Gastrocnemius medialis (tissue), 4 donors: ENCODE results near the gene NPNT.

ENCODE experiments used
- CTCF ChIP-seq, 5 experiments: fragments of 450-650 bp in 3 of 5; fragments of 200-600 bp in 2 of 5; sonication (generic) in 2 of 5; IDR thresholded peaks in 4 of 5; conservative IDR thresholded peaks in 1 of 5; 1 replicate in 4 of 5; 2 replicates in 1 of 5; pipeline ENCODE4 v1.5.1; 2016 to 2019; ENCODE audit warnings: antibody characterized with exemption in 5 of 5, mild to moderate bottlenecking in 3 of 5, moderate library complexity in 3 of 5
- POLR2A ChIP-seq, 2 donors: fragments of 450-650 bp; IDR thresholded peaks; one replicate each; pipeline ENCODE4 v1.6.1; 2017; ENCODE audit warnings: antibody characterized with exemption in 2 of 2, mild to moderate bottlenecking in 2 of 2, moderate library complexity in 2 of 2

GRCh38 chr4:105896984-105897775, 1.9 kb downstream of the NPNT start:
- TF ChIP-seq CTCF (IDR thresholded peaks at IDR 0.05 in 4 of 5, conservative IDR thresholded peaks at IDR 0.05 in 1 of 5) (no peak), POLR2A (IDR thresholded peaks at IDR 0.05) (no peak)
